Ovary (tissue), 9 donors: ENCODE measurements around the gene ZBTB43. TPM values are rescaled to one million over a fixed set of nuclear protein-coding genes. Genes with fewer than 3 reads are reported as not detected.

Source experiments
- DNase-seq, 5 donors: peaks; one replicate each; pipeline ENCODE4 v3.0.0-alpha.2; 2019 to 2020
- H3K27ac ChIP-seq, 2 donors: fragments of 200-600 bp; one replicate each; pipeline versions ENCODE4 v1.5.1 to v1.8.0; 2019 to 2022
- H3K27me3 ChIP-seq: fragments of 200-600 bp; one replicate; pipeline ENCODE4 v1.8.0; 2022
- H3K36me3 ChIP-seq: fragments of 200-600 bp; sonication (generic); one replicate; pipeline ENCODE4 v1.5.1; 2019
- H3K4me1 ChIP-seq: one replicate; pipeline ENCODE4 v1.8.1; 2013; ENCODE audit warnings: mild to moderate bottlenecking, moderate library complexity; ENCODE audit not compliant: insufficient read depth
- H3K4me3 ChIP-seq: fragments of 200-600 bp; sonication (generic); one replicate; pipeline ENCODE4 v1.5.1; 2017
- H3K9me3 ChIP-seq, 2 donors: fragments of 200-600 bp in 1 of 2; sonication (generic) in 1 of 2; one replicate each; pipeline versions ENCODE4 v1.5.1 to v1.8.1; 2013 to 2019; ENCODE audit warnings: mild to moderate bottlenecking in 1 of 2, moderate library complexity in 1 of 2
- CTCF ChIP-seq, 3 donors: fragments of 450-650 bp in 2 of 3; fragments of 200-600 bp in 1 of 3; IDR thresholded peaks; one replicate each; pipeline versions ENCODE4 v1.5.1 to v1.8.0; 2016 to 2022; ENCODE audit warnings: antibody characterized with exemption in 3 of 3, mild to moderate bottlenecking in 1 of 3
- EP300 ChIP-seq: sonication (generic); formaldehyde crosslinking; IDR thresholded peaks from one replicate; pipeline ENCODE4 v1.6.1; 2017; ENCODE audit warnings: antibody characterized with exemption
- POLR2A ChIP-seq: fragments of 450-650 bp; IDR thresholded peaks from one replicate; pipeline ENCODE4 v1.6.1; 2017; ENCODE audit warnings: antibody characterized with exemption, mild to moderate bottlenecking, moderate library complexity
- WGBS, 3 donors: extraction: QIAGEN DNeasy Blood & Tissue Kit in 1 of 3; methylation state at CpG; one replicate each; pipeline versions ENCODE4 v1.1.5 to v1.1.7; 2013 to 2017; 5-methylcytosine and 5-hydroxymethylcytosine counted together
- intact Hi-C, 4 donors: fragments of 100-400 bp; cut with DNase I; formaldehyde crosslinking; loops; one replicate each; pipeline versions ENCODE4 v1.11.0 to v1.15.1; 2022 to 2023
- polyA plus RNA-seq, 2 donors: library from polyadenylated mRNA; stranded (reverse); fragments of 200-250 nt in 1 of 2; fragments of 350-450 nt in 1 of 2; fragmentation: Illumina TruSeq in 1 of 2; extraction: RNeasy Lipid Tissue Mini Kit (QIAGEN cat#74804) in 1 of 2; gene quantifications; one replicate each; pipeline ENCODE4 v1.2.3, GENCODE V29; 2013 to 2014
- total RNA-seq, 7 donors: library from RNA; depleted of rRNA in 2 of 7; stranded (reverse); fragments of >200 nt in 2 of 7; fragmentation: NEBNext Ultra II Directional in 3 of 7; extraction: Animal tissue kit (Norgen Biotek cat#: 25700) in 3 of 7; gene quantifications; one replicate each; pipeline versions ENCODE4 v1.1.0 to v1.2.4, GENCODE V29; 2016 to 2023
- donor health status: DM: no; HTN: no; CAD: no; lungs with moderate emphysema.
- donor health status: DM: no; HTN: no; CAD: no.
- donor health status: Bipolar disorder and iron deficiency.
- donor health status: DM: yes; HTN: yes; CAD: no.
- donor health status: DM: no; HTN: no; CAD: no.
- donor health status: DM: yes; HTN: yes; CAD: no.

Gene ZBTB43
- total and polyA plus RNA-seq, 9 donors: 5.0 to 33.3 (median 14.8) TPM

DNA sequence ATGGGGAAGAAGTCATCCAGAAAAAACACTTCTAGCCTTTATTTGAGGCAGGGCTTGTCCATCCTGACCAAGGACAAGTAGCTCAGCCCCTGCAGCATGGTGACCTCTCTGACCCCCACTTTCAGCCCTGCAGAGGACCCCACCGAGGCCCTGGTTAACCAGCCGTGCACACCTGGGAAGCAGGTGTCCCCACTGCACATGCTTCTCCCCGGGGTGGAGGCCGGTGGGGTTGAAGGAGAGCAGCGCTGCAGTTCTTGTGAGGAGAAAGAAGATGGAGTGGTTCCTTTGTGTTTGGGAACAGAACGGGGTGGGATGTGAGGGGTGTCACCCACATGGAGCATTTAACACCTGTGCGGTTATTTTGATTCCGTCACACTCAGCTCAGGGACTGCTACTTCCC is 34.5 kb downstream of the ZBTB43 start:
- H3K36me3 ChIP-seq: no peaks in the 10 kb centered on the region
- no peak for DNase-seq
- intact Hi-C loops: no loop called here
- 83 to 86% (median 84%) methylated on average over 8 of the region's 8 CpGs for WGBS, 3 donors
- H3K27me3 ChIP-seq: no peaks in the 10 kb centered on the region
- no peaks in the 10 kb centered on the region for H3K4me1 ChIP-seq
- no peak overlapping the region for H3K27ac ChIP-seq
- H3K4me3 ChIP-seq: no peak overlapping the region
- no peaks in the 10 kb centered on the region for H3K9me3 ChIP-seq
- TF ChIP-seq CTCF (IDR thresholded peaks at IDR 0.05) (no peak), POLR2A (no peak), EP300 (no peak)

GRCh38 chr9:126842220-126842842 is 37.5 kb downstream of the ZBTB43 start:
- Histone ChIP-seq H3K27ac (no peak overlapping the region), H3K27me3 (no peaks in the 10 kb centered on the region), H3K36me3 (no peaks in the 10 kb centered on the region), H3K4me3 (no peak overlapping the region), H3K4me1 (no peaks in the 10 kb centered on the region), H3K9me3 (no peaks in the 10 kb centered on the region)
- 83 to 89% (median 85%) methylated on average over 13 of the region's 13 CpGs for WGBS, 3 donors
- intact Hi-C loops: no loop called here
- TF ChIP-seq EP300: no peak
- TF ChIP-seq POLR2A: no peak
- no peak for TF ChIP-seq CTCF (IDR thresholded peaks at IDR 0.05)
- DNase-seq: no peak

GRCh38 chr9:126842977-126843799 is 38.3 kb downstream of the ZBTB43 start:
- TF ChIP-seq CTCF (IDR thresholded peaks at IDR 0.05) (no peak), EP300 (no peak), POLR2A (no peak)
- Histone ChIP-seq H3K36me3 (no peaks in the 10 kb centered on the region), H3K9me3 (no peaks in the 10 kb centered on the region), H3K4me1 (no peaks in the 10 kb centered on the region), H3K4me3 (no peak overlapping the region), H3K27ac (no peak overlapping the region), H3K27me3 (no peaks in the 10 kb centered on the region)
- no peak for DNase-seq
- WGBS, 3 donors: 72 to 77% (median 75%) methylated on average over 10 of the region's 10 CpGs
- intact Hi-C loops: no loop called here

DNA sequence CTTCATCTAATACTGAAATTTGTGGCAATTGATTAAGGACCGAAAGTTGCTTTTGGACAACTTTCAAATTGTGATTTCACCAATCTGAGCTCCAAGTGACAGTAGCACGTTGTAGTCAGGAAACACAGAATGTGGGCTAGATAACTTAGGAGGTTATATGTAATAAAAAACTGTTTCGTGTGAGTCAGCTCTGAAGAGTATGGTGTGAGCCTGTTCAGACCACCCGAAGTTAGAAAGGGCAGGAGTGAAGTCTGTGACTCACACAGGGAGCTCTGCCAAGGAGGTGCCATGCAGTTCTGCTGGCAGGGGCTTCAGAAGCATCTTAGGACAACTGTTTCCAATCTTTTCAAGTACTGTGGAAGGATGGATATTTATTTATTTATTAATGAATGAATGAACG is 39.2 kb downstream of the ZBTB43 start:
- no peak for TF ChIP-seq CTCF (IDR thresholded peaks at IDR 0.05)
- no peak for TF ChIP-seq POLR2A
- TF ChIP-seq EP300: no peak
- no peaks in the 10 kb centered on the region for H3K4me1 ChIP-seq
- no peak overlapping the region for H3K4me3 ChIP-seq
- no peaks in the 10 kb centered on the region for H3K27me3 ChIP-seq
- intact Hi-C loops: no loop called here
- H3K36me3 ChIP-seq: no peaks in the 10 kb centered on the region
- no peak for DNase-seq
- no peak overlapping the region for H3K27ac ChIP-seq
- H3K9me3 ChIP-seq: no peaks in the 10 kb centered on the region
- 43 to 54% (median 49%) methylated on average over 5 of the region's 5 CpGs for WGBS, 3 donors
